Measurements from ENCODE around the gene FAIM. TPM values are rescaled to one million over a fixed set of nuclear protein-coding genes. Genes with fewer than 3 reads are reported as not detected.

The FAIM gene
- total RNA-seq, 1 experiment from 2014 or later: 15.0 TPM

DNA sequence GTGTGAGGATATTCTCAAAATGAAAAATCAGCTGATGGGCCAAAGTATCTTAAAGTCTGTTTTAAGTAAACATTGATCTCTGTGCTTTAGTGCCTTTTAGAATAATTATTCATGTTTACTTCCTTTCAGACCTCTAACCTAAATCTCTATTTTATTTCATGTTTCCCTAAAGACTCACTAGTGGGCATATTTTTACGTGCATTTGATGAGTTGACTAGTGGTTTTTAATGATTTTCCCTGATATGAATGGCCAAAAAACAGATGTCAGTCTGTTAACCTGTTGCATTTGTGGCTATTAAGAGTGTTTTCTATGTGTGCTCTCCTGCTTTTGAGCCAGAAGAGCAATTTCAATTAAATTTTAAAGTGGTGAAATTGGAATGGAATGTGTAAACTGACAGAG is 6.9 kb downstream of the FAIM start:
- TF ChIP-seq, protein P1, sequence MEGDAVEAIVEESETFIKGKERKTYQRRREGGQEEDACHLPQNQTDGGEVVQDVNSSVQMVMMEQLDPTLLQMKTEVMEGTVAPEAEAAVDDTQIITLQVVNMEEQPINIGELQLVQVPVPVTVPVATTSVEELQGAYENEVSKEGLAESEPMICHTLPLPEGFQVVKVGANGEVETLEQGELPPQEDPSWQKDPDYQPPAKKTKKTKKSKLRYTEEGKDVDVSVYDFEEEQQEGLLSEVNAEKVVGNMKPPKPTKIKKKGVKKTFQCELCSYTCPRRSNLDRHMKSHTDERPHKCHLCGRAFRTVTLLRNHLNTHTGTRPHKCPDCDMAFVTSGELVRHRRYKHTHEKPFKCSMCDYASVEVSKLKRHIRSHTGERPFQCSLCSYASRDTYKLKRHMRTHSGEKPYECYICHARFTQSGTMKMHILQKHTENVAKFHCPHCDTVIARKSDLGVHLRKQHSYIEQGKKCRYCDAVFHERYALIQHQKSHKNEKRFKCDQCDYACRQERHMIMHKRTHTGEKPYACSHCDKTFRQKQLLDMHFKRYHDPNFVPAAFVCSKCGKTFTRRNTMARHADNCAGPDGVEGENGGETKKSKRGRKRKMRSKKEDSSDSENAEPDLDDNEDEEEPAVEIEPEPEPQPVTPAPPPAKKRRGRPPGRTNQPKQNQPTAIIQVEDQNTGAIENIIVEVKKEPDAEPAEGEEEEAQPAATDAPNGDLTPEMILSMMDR (IDR thresholded peaks at IDR 0.05; ENCODE audit: unreplicated experiment): no peak
- Mint-ChIP-seq H3K36me3 (ENCODE audit: insufficient read depth, unreplicated experiment) (peaks cover 8% of the 10 kb centered on the region), H3K4me1 (ENCODE audit: insufficient read depth, unreplicated experiment) (no peaks in the 10 kb centered on the region), H3K9me3 (ENCODE audit: unreplicated experiment) (no peaks in the 10 kb centered on the region), H3K27ac (ENCODE audit: low read depth, unreplicated experiment) (no peak overlapping the region), H3K27me3 (ENCODE audit: insufficient read depth, unreplicated experiment) (no peaks in the 10 kb centered on the region), H3K4me3 (ENCODE audit: unreplicated experiment) (no peak overlapping the region)
- intact Hi-C loops (cut with micrococcal nuclease): no loop called here
- DNase-seq (ENCODE audit: unreplicated experiment): no peak
- no TSS peak for BruUV-seq (replicated peaks)
- ChIA-PET CTCF (interaction anchor here (0.6 to 0.7 kb wide), 4 partner anchors 186 to 444 kb away, joined by 3 to 4 read pairs (median 3); no protein-coding TSS in a partner anchor), POLR2A (interaction anchor here (0.7 kb wide), 1 partner anchor 38 kb away, joined by 3 read pairs; no protein-coding TSS in a partner anchor)

DNA sequence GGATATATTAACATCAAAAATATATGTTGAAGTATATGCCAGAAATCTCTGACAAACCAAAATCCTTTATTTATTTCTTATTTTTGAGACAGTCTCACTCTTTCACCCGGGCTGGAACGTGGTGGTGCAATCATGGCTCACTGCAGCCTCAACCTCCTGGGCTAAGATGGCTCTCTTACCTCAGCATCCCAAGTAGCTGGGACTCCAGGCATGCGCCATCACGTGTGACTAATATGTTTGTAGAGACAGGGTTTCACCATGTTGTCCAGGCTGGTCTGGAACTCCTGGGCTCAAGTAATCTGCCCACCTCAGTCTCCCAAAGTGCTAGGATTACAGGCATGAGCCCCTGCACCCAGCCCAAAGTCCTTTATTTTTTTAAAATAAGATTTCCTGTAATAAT is 11.9 kb downstream of the FAIM start:
- POLR2A ChIA-PET: interaction anchor here (0.6 to 0.7 kb wide), 2 partner anchors 146 to 239 kb away, joined by 3 read pairs; no protein-coding TSS in a partner anchor
- peak; percentile 24 for DNase-seq (ENCODE audit: unreplicated experiment)

DNA sequence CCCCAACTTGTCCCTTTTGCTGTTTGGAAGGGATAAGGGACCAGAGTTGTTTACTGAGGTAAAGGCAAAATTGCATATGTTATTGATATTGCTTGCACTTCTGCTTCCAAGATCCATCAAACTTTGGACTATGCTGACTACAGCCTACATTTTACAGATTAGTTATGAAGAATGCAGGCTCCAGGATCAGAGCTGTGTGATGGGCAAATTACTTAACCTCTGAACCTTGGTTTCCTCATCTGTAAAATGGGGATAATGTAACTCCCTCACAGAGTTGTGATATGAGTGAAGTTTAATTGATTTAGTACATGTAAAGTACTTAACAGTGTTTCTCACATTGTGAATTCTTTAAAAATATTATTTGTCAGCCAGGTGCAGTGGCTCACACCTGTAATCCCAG is 15.9 kb downstream of the FAIM start:
- no peak overlapping the region for H3K4me3 Mint-ChIP-seq (ENCODE audit: unreplicated experiment)
- BruUV-seq (replicated peaks): no TSS peak
- no peak overlapping the region for H3K27ac Mint-ChIP-seq (ENCODE audit: low read depth, unreplicated experiment)
- CTCF ChIA-PET: interaction anchor here (1.1 to 1.8 kb wide), 3 partner anchors 13 to 291 kb away, joined by 3 to 8 read pairs (median 7); partner anchors contain the start of gene CEP70
- H3K27me3 Mint-ChIP-seq (ENCODE audit: insufficient read depth, unreplicated experiment): no peaks in the 10 kb centered on the region
- peaks cover 7% of the 10 kb centered on the region for H3K4me1 Mint-ChIP-seq (ENCODE audit: insufficient read depth, unreplicated experiment)
- H3K36me3 Mint-ChIP-seq (ENCODE audit: insufficient read depth, unreplicated experiment): peaks cover 2% of the 10 kb centered on the region
- intact Hi-C loops (cut with micrococcal nuclease): no loop called here
- no peak for DNase-seq (ENCODE audit: unreplicated experiment)
- no peaks in the 10 kb centered on the region for H3K9me3 Mint-ChIP-seq (ENCODE audit: unreplicated experiment)
- TF ChIP-seq, protein P1 (IDR thresholded peaks at IDR 0.05; ENCODE audit: unreplicated experiment): no peak
- POLR2A ChIA-PET: interaction anchor here (1.1 to 2.2 kb wide), 2 partner anchors 15 to 54 kb away, joined by 3 to 10 read pairs; partner anchors contain the start of gene FAIM

More for the DNA sequence above, 11.9 kb downstream of the FAIM start:
- no peaks in the 10 kb centered on the region for H3K4me1 Mint-ChIP-seq (ENCODE audit: insufficient read depth, unreplicated experiment)
- no peaks in the 10 kb centered on the region for H3K36me3 Mint-ChIP-seq (ENCODE audit: insufficient read depth, unreplicated experiment)
- CTCF ChIA-PET: interaction anchor here (0.6 kb wide), 1 partner anchor 62 kb away, joined by 3 read pairs; no protein-coding TSS in a partner anchor
- intact Hi-C loops (cut with micrococcal nuclease): no loop called here
- no peaks in the 10 kb centered on the region for H3K9me3 Mint-ChIP-seq (ENCODE audit: unreplicated experiment)
- TF ChIP-seq, protein P1 (IDR thresholded peaks at IDR 0.05; ENCODE audit: unreplicated experiment): no peak
- no TSS peak for BruUV-seq (replicated peaks)
- no peak overlapping the region for H3K4me3 Mint-ChIP-seq (ENCODE audit: unreplicated experiment)
- H3K27ac Mint-ChIP-seq (ENCODE audit: low read depth, unreplicated experiment): no peak overlapping the region
- H3K27me3 Mint-ChIP-seq (ENCODE audit: insufficient read depth, unreplicated experiment): no peaks in the 10 kb centered on the region

DNA sequence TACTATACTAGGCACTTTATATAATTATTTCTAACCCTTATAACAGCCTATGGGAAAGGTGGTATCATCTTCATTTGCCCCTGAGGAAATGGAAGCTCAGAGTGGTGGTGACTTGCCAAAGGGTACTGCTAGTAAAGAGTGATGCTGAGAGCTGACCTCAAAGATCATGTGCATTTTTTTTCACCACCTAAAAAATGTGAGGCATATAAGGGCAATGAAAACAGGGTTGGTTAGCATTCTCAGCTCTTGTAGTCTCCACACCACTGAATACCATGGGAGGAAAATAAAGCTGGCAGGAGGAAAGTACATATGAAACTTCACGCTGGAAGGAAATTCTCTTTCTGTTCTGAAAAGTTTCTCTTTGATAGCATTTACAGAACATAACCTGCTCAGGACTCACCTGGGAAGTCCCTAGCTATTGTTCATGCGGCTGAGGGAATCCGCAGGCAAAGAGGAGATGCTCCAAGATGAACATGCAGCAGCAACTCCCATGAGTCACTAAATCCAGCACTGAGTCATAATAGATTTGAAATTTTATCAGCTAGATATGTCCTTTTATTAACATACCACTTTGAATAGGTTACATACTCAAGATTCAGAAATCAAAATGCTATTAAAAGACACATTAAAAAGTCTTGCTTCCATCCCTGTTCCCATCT is 17.3 kb downstream of the FAIM start:
- Mint-ChIP-seq H3K4me1 (ENCODE audit: insufficient read depth, unreplicated experiment) (peaks cover 7% of the 10 kb centered on the region), H3K27me3 (ENCODE audit: insufficient read depth, unreplicated experiment) (no peaks in the 10 kb centered on the region), H3K27ac (ENCODE audit: low read depth, unreplicated experiment) (no peak overlapping the region), H3K36me3 (ENCODE audit: insufficient read depth, unreplicated experiment) (peaks cover 9% of the 10 kb centered on the region), H3K4me3 (ENCODE audit: unreplicated experiment) (no peak overlapping the region), H3K9me3 (ENCODE audit: unreplicated experiment) (no peaks in the 10 kb centered on the region)
- intact Hi-C loops (cut with micrococcal nuclease): no loop called here
- DNase-seq (ENCODE audit: unreplicated experiment): peak; percentile 74
- POLR2A ChIA-PET: interaction anchor here (0.6 to 2.2 kb wide), 9 partner anchors 8 to 720 kb away, joined by 3 to 10 read pairs (median 3); partner anchors contain the start of genes CEP70 and FAIM
- CTCF ChIA-PET: interaction anchor here (0.6 to 2.4 kb wide), 12 partner anchors 10 to 936 kb away, joined by 3 to 9 read pairs (median 4); partner anchors contain the start of genes CEP70 and FAIM
- TF ChIP-seq, protein P1 (IDR thresholded peaks at IDR 0.05; ENCODE audit: unreplicated experiment): no peak
- BruUV-seq (replicated peaks): no TSS peak

Measured in MCF 10A (cell line).